Panc1 (cell line): ENCODE results near the gene PRPF40A. TPM values are rescaled to one million over a fixed set of nuclear protein-coding genes. Genes with fewer than 3 reads are reported as not detected.

Source experiments
- ATAC-seq: fragments of 200-7000 bp; cut with Tn5 transposase; 2 replicates; pipeline ENCODE4 v1.9.1; 2020; ENCODE audit warnings: mild to moderate bottlenecking, moderate library complexity
- BruUV-seq: library from RNA; stranded (reverse); fragments of 400-500 nt; replicated peaks from 2 replicates; lab custom pipeline; 2021; lab: Mats Ljungman, UMichigan
- CTCF ChIA-PET: fragments of 300-600 bp; sonication (Branson Sonifier 250); formaldehyde crosslinking; loops from one replicate; lab custom pipeline; 2022; ENCODE audit warnings: antibody characterized with exemption; lab: Charles Lee
- POLR2A ChIA-PET: fragments of 300-600 bp; sonication (Branson Sonifier 250); formaldehyde crosslinking; loops from one replicate; lab custom pipeline; 2022; ENCODE audit warnings: antibody characterized with exemption; lab: Charles Lee
- DNase-seq: peaks from one replicate; pipeline ENCODE4 v3.0.0-alpha.2; 2010; ENCODE audit warnings: low read depth, low spot score
- H3K27ac ChIP-seq: 2 replicates; pipeline ENCODE4 v1.5.1; 2011; ENCODE audit warnings: mild to moderate bottlenecking, low read length, inconsistent platforms
- H3K27me3 ChIP-seq: fragments of 200-500 bp; sonication (Bioruptor generic); 2 replicates; pipeline ENCODE4 v1.6.0; 2014; ENCODE audit warnings: low read length, inconsistent platforms; ENCODE audit not compliant: control insufficient read depth, insufficient read depth
- H3K36me3 ChIP-seq: fragments of 200-500 bp; sonication (Bioruptor generic); 2 replicates; pipeline ENCODE4 v1.5.1; 2014; ENCODE audit warnings: inconsistent platforms, mild to moderate bottlenecking, low read length, moderate library complexity; ENCODE audit not compliant: control insufficient read depth, insufficient read depth
- H3K4me1 ChIP-seq: 2 replicates; pipeline ENCODE4 v1.5.1; 2011; ENCODE audit warnings: inconsistent platforms, mild to moderate bottlenecking, low read length, moderate library complexity; ENCODE audit not compliant: control insufficient read depth, insufficient read depth
- H3K4me3 ChIP-seq, 2 experiments: 2 replicates each; pipeline ENCODE4 v1.5.1; 2011 to 2012; ENCODE audit warnings: low read depth in 2 of 2, low read length in 2 of 2, mild to moderate bottlenecking in 2 of 2, inconsistent platforms in 1 of 2, moderate library complexity in 1 of 2
- H3K9me3 ChIP-seq: fragments of 200-500 bp; sonication (Bioruptor generic); 2 replicates; pipeline ENCODE4 v1.5.1; 2014; ENCODE audit warnings: low read depth, mild to moderate bottlenecking, inconsistent platforms, low read length, moderate library complexity; ENCODE audit not compliant: control insufficient read depth, insufficient read depth
- POLR2AphosphoS5 ChIP-seq: IDR thresholded peaks from 2 replicates; pipeline ENCODE4 v1.6.1; 2012; ENCODE audit warnings: mild to moderate bottlenecking, low read depth, low read length, moderate library complexity
- SIN3A ChIP-seq: IDR thresholded peaks from 2 replicates; pipeline ENCODE4 v1.6.1; 2012; ENCODE audit warnings: low read depth, mild to moderate bottlenecking, low read length, moderate library complexity, borderline replicate concordance; ENCODE audit not compliant: insufficient read depth
- TCF7L2 ChIP-seq: IDR thresholded peaks from 2 replicates; pipeline ENCODE4 v1.6.1; 2011; ENCODE audit warnings: mild to moderate bottlenecking, low read depth, low read length, inconsistent platforms
- in situ Hi-C: cut with HindIII; loops from 2 replicates; pipeline ENCODE4 v1.10.0; 2016; ENCODE audit warnings: low sequenced_read_pairs, low pct_unique_long_range_greater_than_20kb
- intact Hi-C: fragments of 100-400 bp; cut with micrococcal nuclease; formaldehyde crosslinking; loops from one replicate; pipeline ENCODE4 v1.10.0; 2022; ENCODE audit not compliant: unreplicated experiment
- total RNA-seq: library from RNA; stranded (reverse); gene quantifications from one replicate; pipeline ENCODE4 v1.2.1, GENCODE V29; 2021; ENCODE audit not compliant: unreplicated experiment
- TF ChIP-seq, protein P1 (sequence below), 2 experiments: IDR thresholded peaks; 2 replicates each; pipeline ENCODE4 v1.6.1; 2011 to 2012; ENCODE audit warnings: low read depth in 2 of 2, control low read depth in 1 of 2, low read length in 1 of 2, mild to moderate bottlenecking in 1 of 2, moderate library complexity in 1 of 2; ENCODE audit not compliant: insufficient read depth in 1 of 2
- TF ChIP-seq, protein P2 (sequence below): fragments of 450-650 bp; IDR thresholded peaks from 2 replicates; pipeline ENCODE4 v1.5.1; 2017; ENCODE audit warnings: mild to moderate bottlenecking

Gene PRPF40A
- total RNA-seq, 1 experiment from 2014 or later, result 142 TPM

DNA sequence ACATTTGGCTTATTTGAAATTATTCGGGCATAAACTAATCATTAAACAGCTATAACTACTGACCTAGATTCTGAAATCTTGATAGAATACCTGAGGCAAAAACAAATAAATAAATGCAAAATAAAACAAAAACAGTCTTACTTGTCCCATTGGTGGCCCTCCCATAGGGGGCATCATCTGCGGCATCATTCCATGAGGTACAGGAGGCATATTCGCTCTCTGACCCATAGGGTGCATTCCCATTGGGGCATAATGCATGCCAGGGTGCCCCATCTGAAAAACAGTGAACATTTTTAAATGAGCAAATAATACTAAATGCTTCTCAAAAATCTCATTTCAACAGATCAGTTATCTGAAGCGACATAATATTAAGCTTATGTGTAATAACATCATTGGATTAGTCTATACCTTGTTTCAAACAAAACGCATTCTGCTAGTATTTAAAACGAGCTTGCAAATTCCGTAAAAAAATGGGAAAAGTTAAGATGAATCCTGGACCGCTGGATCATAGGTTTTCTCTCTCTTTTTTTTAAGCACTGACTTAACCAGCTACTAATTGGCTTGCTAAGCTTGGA, 1.3 kb downstream of the PRPF40A start:
- peaks cover 51% of the 10 kb centered on the region for H3K36me3 ChIP-seq

DNA sequence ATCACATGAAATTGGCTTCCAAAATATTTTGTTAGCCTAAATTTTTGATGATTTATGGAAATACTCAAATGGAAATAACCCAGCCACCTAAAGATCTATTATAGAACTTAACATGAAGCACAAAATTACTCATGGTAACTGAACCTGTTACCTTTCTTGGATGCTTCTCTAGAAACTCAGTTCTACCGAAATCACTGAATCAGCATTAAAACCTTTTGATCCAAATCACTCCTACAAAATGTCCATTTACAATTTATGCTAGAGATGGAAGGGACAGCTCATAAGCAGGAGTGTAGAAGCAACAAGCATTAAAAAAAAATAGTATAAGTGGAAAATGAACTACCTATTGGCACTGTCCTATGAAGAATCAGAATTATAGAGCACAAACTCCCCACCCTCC, 2.1 kb downstream of the PRPF40A start:
- peaks cover 57% of the 10 kb centered on the region for H3K36me3 ChIP-seq
- no peaks in the 10 kb centered on the region for H3K9me3 ChIP-seq
- BruUV-seq, result no TSS peak
- no peak overlapping the region for H3K27ac ChIP-seq
- H3K4me3 ChIP-seq, result peak overlapping the region in 1 of 2 experiments; percentile 96; a peak in 1 of 4 replicates
- intact Hi-C loops (no loop called here), in situ Hi-C loops (no loop called here)
- peaks cover 27% of the 10 kb centered on the region for H3K4me1 ChIP-seq
- CTCF ChIA-PET, result interaction anchor here (0.7 to 0.8 kb wide), 2 partner anchors 28 to 80 kb away, joined by 5 to 10 read pairs; no protein-coding TSS in a partner anchor
- DNase-seq (no peak), ATAC-seq (no peak)
- TF ChIP-seq POLR2AphosphoS5 (no peak), TCF7L2 (no peak), SIN3A (no peak)
- TF ChIP-seq, protein P1, sequence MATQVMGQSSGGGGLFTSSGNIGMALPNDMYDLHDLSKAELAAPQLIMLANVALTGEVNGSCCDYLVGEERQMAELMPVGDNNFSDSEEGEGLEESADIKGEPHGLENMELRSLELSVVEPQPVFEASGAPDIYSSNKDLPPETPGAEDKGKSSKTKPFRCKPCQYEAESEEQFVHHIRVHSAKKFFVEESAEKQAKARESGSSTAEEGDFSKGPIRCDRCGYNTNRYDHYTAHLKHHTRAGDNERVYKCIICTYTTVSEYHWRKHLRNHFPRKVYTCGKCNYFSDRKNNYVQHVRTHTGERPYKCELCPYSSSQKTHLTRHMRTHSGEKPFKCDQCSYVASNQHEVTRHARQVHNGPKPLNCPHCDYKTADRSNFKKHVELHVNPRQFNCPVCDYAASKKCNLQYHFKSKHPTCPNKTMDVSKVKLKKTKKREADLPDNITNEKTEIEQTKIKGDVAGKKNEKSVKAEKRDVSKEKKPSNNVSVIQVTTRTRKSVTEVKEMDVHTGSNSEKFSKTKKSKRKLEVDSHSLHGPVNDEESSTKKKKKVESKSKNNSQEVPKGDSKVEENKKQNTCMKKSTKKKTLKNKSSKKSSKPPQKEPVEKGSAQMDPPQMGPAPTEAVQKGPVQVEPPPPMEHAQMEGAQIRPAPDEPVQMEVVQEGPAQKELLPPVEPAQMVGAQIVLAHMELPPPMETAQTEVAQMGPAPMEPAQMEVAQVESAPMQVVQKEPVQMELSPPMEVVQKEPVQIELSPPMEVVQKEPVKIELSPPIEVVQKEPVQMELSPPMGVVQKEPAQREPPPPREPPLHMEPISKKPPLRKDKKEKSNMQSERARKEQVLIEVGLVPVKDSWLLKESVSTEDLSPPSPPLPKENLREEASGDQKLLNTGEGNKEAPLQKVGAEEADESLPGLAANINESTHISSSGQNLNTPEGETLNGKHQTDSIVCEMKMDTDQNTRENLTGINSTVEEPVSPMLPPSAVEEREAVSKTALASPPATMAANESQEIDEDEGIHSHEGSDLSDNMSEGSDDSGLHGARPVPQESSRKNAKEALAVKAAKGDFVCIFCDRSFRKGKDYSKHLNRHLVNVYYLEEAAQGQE (IDR thresholded peaks at IDR 0.05; ENCODE audit: insufficient read depth in 1 of 2, low read depth in 2 of 2, low read length in 1 of 2), result no peak
- TF ChIP-seq, protein P2, sequence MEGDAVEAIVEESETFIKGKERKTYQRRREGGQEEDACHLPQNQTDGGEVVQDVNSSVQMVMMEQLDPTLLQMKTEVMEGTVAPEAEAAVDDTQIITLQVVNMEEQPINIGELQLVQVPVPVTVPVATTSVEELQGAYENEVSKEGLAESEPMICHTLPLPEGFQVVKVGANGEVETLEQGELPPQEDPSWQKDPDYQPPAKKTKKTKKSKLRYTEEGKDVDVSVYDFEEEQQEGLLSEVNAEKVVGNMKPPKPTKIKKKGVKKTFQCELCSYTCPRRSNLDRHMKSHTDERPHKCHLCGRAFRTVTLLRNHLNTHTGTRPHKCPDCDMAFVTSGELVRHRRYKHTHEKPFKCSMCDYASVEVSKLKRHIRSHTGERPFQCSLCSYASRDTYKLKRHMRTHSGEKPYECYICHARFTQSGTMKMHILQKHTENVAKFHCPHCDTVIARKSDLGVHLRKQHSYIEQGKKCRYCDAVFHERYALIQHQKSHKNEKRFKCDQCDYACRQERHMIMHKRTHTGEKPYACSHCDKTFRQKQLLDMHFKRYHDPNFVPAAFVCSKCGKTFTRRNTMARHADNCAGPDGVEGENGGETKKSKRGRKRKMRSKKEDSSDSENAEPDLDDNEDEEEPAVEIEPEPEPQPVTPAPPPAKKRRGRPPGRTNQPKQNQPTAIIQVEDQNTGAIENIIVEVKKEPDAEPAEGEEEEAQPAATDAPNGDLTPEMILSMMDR, result no peak
- H3K27me3 ChIP-seq, result no peaks in the 10 kb centered on the region
- POLR2A ChIA-PET, result interaction anchor here (1.1 kb wide), 1 partner anchor 539 kb away, joined by 9 read pairs; the partner anchor contains the start of gene STAM2

More for the DNA sequence above, 1.3 kb downstream of the PRPF40A start:
- H3K9me3 ChIP-seq, result no peaks in the 10 kb centered on the region
- POLR2A ChIA-PET, result interaction anchor here (1.1 kb wide), 1 partner anchor 540 kb away, joined by 9 read pairs; the partner anchor contains the start of gene STAM2
- H3K4me1 ChIP-seq, result peaks cover 32% of the 10 kb centered on the region
- H3K27me3 ChIP-seq, result no peaks in the 10 kb centered on the region
- H3K27ac ChIP-seq, result peak overlapping the region; percentile 98
- ATAC-seq (no peak), DNase-seq (no peak)
- no TSS peak for BruUV-seq
- in situ Hi-C loops, result no loop called here
- intact Hi-C loops, result no loop called here
- no peak for TF ChIP-seq POLR2AphosphoS5
- TF ChIP-seq, protein P2, result peak; percentile 87
- H3K4me3 ChIP-seq, result peak overlapping the region; percentile 66 to 96
- CTCF ChIA-PET, result interaction anchor here (0.7 kb wide), 1 partner anchor 27 kb away, joined by 10 read pairs; no protein-coding TSS in a partner anchor
